GM12865 (cell line): Measurements from ENCODE around the gene NTMT1.
A peak's percentile ranks its signal among the peaks of the same experiment; 100 is the strongest.

ENCODE experiments used
- DNase-seq: peaks from one replicate; pipeline ENCODE4 v3.0.0; 2010; ENCODE audit warnings: low read depth
- H3K4me3 ChIP-seq: 2 replicates; pipeline ENCODE4 v1.5.1; 2011; ENCODE audit warnings: mild to moderate bottlenecking, low read depth, low read length, control low read depth
- TF ChIP-seq, protein P1 (sequence below): IDR thresholded peaks from 2 replicates; pipeline ENCODE4 v1.5.1; 2011; ENCODE audit warnings: low read length, control low read depth, low read depth, inconsistent platforms; ENCODE audit not compliant: insufficient read depth; ENCODE audit errors: missing control alignments

Gene NTMT1, protein sequence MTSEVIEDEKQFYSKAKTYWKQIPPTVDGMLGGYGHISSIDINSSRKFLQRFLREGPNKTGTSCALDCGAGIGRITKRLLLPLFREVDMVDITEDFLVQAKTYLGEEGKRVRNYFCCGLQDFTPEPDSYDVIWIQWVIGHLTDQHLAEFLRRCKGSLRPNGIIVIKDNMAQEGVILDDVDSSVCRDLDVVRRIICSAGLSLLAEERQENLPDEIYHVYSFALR

DNA sequence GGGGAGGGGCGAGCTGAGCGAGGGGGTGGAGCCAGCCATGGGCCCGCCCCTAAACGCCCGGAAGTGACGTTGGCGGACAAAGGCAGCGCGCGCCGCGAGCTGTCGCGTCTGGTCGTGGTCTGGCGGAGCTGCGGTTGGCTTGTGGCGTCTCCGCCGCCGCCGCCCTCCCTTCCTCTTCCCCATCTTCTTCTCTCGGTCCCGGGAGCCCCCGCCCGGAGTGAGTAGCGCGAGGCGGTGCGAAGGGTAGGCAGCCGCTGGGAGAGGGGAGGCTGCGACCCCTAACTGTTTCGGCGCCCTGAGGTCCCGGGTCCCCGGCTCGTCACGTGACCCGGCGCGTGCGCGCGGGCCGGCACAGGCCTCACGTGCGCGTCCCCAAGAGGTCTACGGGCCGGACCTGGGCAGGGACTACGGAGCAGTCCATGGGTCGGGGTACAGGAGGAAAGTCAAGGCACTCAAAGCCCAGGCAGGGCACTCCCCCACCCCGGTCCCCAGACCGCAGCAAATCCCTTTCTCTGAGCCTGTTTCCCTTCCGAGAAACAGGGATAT lies at the start of gene NTMT1:
Gene NTMT1 (plus strand): TSS at position 85 of the 546 bp plus-strand sequence. CDS start 6,541 bp downstream, outside the sequence.
- peak; percentile 91 for DNase-seq
- H3K4me3 ChIP-seq = peak within 1 kb of the TSS; percentile 88
- TF ChIP-seq, protein P1, sequence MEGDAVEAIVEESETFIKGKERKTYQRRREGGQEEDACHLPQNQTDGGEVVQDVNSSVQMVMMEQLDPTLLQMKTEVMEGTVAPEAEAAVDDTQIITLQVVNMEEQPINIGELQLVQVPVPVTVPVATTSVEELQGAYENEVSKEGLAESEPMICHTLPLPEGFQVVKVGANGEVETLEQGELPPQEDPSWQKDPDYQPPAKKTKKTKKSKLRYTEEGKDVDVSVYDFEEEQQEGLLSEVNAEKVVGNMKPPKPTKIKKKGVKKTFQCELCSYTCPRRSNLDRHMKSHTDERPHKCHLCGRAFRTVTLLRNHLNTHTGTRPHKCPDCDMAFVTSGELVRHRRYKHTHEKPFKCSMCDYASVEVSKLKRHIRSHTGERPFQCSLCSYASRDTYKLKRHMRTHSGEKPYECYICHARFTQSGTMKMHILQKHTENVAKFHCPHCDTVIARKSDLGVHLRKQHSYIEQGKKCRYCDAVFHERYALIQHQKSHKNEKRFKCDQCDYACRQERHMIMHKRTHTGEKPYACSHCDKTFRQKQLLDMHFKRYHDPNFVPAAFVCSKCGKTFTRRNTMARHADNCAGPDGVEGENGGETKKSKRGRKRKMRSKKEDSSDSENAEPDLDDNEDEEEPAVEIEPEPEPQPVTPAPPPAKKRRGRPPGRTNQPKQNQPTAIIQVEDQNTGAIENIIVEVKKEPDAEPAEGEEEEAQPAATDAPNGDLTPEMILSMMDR = no peak

DNA sequence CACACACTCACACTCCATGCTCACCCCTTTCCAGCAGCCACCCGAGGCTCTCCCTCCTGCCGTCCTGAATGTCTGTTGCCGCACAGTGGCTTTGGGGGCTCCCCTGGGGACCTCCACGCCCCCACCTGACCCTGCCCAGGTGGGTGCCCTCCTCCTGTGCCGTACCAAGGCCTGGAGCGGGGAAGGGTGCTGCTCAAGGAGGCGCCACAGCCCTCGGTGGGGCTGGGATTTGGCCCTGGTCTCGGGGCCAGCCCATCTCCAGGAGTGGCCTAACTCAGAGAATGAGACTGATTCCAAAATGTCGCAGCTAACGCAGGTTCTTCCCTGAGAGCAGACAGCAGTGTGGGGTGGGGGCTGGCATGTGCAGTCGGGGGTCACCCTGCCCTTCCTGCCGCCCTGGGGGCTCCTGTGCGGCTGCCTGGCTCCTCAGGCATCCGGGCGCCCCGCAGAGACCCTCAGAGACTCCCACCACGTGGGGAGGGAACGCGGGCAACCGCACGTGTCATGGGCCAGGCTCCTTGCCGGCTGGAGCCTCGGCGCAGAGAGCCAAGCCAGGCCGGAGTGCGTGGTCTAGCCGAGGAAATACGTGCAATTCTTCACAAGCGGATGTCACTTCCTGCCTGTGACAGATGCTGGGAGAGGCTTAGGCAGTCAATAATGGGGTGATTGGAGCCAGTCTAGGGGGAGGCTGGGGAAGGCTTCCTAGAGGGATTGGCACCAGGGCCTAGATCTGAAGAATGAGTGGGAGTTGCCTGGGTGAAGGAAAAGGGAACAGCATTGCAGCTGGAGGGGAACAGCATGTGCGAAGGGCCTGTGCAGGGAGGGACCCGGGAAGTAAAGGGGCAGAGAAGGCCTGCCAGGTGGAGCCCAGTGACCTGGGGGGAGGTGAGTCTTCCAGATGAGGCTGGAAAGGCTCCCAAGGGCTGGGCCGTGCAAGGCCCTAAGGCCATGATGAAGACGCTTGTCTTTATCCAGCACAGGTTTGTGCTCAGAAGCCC lies 49.1 kb upstream of the NTMT1 start:
- no peak for DNase-seq
- TF ChIP-seq, protein P1 = no peak

DNA sequence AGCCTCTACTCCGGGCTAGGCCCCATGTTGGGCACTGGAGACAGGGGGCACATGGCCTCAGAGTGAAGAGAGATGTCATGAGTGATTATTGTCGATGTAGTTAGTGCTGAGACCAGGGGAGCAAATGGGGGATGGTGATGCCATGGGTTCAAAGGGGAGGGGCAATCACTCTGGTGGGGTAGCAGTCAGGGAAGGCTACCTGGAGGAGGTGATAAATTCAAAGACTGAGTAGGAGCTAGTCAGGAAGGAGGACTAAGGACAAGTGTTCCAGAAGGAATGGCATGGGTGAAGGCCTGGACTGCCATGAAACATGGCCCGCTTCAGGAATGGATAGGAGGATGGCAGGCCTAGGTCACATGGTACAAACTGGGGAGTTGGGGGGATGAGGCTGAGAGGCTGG lies 46.7 kb upstream of the NTMT1 start:
- TF ChIP-seq, protein P1 = no peak
- no peak for DNase-seq
- H3K4me3 ChIP-seq = no peak overlapping the region

More for the DNA sequence above, 49.1 kb upstream of the NTMT1 start:
- no peak overlapping the region for H3K4me3 ChIP-seq

DNA sequence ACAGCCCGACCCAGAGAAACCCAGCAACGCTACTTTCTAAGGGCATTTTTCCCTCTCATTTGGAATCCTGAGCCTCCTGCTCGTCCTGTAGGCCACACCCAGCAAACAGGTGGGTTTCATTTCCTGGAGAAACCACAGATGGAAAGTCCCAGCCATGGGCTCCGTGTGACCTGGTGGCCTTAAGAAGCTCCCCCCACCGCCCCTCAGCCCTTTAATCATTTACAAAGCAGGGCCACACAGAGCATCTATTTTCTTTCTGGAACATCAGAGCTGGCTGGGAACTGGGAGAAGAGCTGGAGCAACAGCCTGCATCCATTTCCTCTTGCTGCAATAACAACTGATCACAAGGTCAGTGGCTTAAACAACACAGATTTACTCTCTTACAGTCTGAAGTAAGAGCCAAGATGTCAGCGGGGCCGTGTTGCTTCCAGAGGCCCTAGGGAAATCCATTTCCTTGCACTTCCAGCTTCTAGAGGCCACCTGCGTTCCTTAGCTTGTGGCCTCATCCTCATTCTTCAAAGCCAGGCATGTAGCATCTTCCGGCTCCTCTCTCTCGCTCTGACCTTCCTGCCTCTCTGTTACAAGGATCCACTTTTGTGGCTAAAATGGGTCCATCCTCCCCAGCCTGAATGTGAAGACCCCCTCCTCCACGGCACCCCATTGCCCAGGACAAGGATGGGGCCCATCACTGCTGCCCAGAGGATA lies 45.6 kb upstream of the NTMT1 start:
- TF ChIP-seq, protein P1 = no peak
- DNase-seq = peak; percentile 87
- H3K4me3 ChIP-seq = peak overlapping the region; percentile 14

DNA sequence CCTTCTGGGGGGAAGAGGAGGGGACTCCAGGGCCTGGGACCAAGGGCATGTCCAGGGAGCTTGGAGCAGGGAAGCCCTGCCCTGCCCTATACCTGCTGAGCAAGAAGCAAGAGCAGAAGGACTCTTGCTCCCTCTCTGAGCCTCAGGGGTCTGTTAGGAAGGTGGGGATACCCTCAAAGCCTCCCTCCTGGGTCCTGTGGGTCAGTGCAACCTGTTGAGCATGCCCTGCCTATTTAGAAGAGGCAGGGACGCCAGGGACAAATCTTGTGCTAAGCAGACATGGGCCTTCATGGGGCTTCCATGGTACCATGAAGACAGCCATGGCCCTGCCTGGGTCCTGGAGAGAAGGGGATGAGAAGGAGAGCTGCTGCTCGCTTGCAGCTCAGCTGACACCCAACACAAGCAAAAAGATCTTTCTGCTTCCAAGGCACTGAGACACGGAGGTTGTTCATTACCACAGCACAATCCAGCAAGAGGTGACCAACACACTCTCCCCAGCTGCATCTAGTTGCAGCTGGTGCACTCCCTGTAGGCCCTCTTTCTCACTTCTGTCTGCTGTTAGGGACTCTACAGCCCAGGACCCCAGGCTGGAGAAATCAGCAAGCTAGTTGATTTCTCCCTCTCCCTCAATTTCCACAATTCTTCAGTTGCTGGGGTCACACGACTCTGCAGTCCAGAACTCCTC lies 44.3 kb upstream of the NTMT1 start:
- H3K4me3 ChIP-seq = no peak overlapping the region
- DNase-seq = no peak
- TF ChIP-seq, protein P1 = no peak

DNA sequence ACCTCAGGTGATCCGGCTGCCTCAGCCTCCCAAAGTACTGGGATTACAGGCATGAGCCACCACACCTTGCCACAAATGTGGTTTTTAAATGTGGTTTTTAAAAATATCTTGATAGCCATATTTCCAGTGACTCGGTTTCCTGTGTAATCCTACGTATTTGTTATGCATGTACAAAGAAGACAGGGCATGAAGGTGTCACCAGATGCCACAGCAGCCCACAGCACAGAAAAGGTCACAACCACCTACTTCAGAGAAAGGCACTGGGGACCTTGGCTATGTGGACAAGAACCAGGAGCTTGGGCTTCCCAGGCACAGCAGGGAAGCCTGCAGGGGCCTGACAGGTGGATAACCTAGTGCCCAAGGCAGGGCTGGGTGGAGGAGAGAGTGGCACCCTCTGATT lies 43.1 kb upstream of the NTMT1 start:
- TF ChIP-seq, protein P1 = no peak
- no peak for DNase-seq

More for the DNA sequence above, 43.1 kb upstream of the NTMT1 start:
- H3K4me3 ChIP-seq = no peak overlapping the region
